ENCODE measurements around the gene MBOAT1.

- TF ChIP-seq CTCF (IDR thresholded peaks at IDR 0.05 in 4 of 5, conservative IDR thresholded peaks at IDR 0.05 in 1 of 5) (no peak), POLR2A (IDR thresholded peaks at IDR 0.05) (no peak)
Measured at GRCh38 chr6:20186981-20187380, 25.3 kb downstream of the MBOAT1 start.

All from gastrocnemius medialis (tissue), 4 donors.